K562 (cell line): ENCODE measurements around the gene RNASET2. TPM values are rescaled to one million over a fixed set of nuclear protein-coding genes. Genes with fewer than 3 reads are reported as not detected.

ENCODE experiments used
- ATAC-seq: fragments of 200-7000 bp; cut with Tn5 transposase; 3 replicates; pipeline ENCODE4 v1.9.1; 2020; ENCODE audit warnings: moderate library complexity
- BruUV-seq: library from RNA; stranded (reverse); fragments of 400-500 nt; replicated peaks from 2 replicates; lab custom pipeline; 2021; lab: Mats Ljungman, UMichigan
- CTCF ChIA-PET: fragments of 300-600 bp; formaldehyde crosslinking; extraction: SDS; loops from one replicate; lab custom pipeline; 2021; ENCODE audit warnings: low intra/inter-chr PET ratio; lab: Yijun Ruan, JAX
- POLR2A ChIA-PET: fragments of 300-600, 350-650 bp; sonication (Branson Sonifier 250); formaldehyde crosslinking; extraction: SDS; loops from one replicate; lab custom pipeline; 2021; ENCODE audit warnings: antibody characterized with exemption, inconsistent platforms; lab: Yijun Ruan, JAX
- DNase-seq, 4 experiments: peaks; one replicate each; pipeline versions ENCODE4 v3.0.0 to v3.0.0-alpha.2; 2011 to 2018; ENCODE audit warnings: low spot score in 3 of 4, mixed read lengths in 3 of 4; ENCODE audit errors: extremely low read depth in 1 of 4
- FAIRE-seq: peaks from 2 replicates; lab custom pipeline; 2011; peaks lifted over from hg19 to GRCh38; lab: Jason Lieb, UNC
- H2AFZ ChIP-seq: 2 replicates; pipeline ENCODE4 v1.6.0; 2011; ENCODE audit warnings: low read depth, low read length, control low read depth, inconsistent platforms
- H3K27ac ChIP-seq: fragments of 200-600 bp; 3 replicates; pipeline ENCODE4 v1.8.0; 2011; ENCODE audit warnings: low read depth, mild to moderate bottlenecking, control low read depth, inconsistent platforms, low read length, moderate library complexity, mixed read lengths; ENCODE audit errors: extremely low read depth
- H3K27me3 ChIP-seq, 2 experiments: fragments of 300-600 bp in 1 of 2; 2 replicates in 1 of 2; 3 replicates in 1 of 2; pipeline versions ENCODE4 v1.6.0 to v1.8.0; 2011; ENCODE audit warnings: inconsistent platforms in 2 of 2, low read length in 2 of 2, mild to moderate bottlenecking in 1 of 2, mixed read lengths in 1 of 2, moderate library complexity in 1 of 2; ENCODE audit not compliant: control insufficient read depth in 2 of 2, insufficient read depth in 2 of 2
- H3K36me3 ChIP-seq: fragments of 300-600 bp; 3 replicates; pipeline ENCODE4 v1.8.0; 2011; ENCODE audit warnings: mild to moderate bottlenecking, low read length, inconsistent platforms; ENCODE audit not compliant: control insufficient read depth, insufficient read depth
- H3K4me1 ChIP-seq, 2 experiments: fragments of 200-600 bp in 1 of 2; replicated peaks in 1 of 2; 2 replicates in 1 of 2; 3 replicates in 1 of 2; pipeline versions ENCODE4 v1.5.1 to v1.8.0; 2011; ENCODE audit warnings: inconsistent platforms in 2 of 2, low read length in 2 of 2, mild to moderate bottlenecking in 1 of 2, mixed read lengths in 1 of 2, moderate library complexity in 1 of 2; ENCODE audit not compliant: control insufficient read depth in 2 of 2, insufficient read depth in 2 of 2
- H3K4me2 ChIP-seq: 2 replicates; pipeline ENCODE4 v1.6.1; 2011; ENCODE audit warnings: low read length, control low read depth, inconsistent platforms, mixed read lengths; ENCODE audit not compliant: insufficient read depth
- H3K4me3 ChIP-seq: fragments of 200-600 bp; sonication (generic), shearing (Covaris generic); 2 replicates; pipeline ENCODE4 v1.5.1; 2016; ENCODE audit warnings: control low read depth, inconsistent platforms
- H3K79me2 ChIP-seq: fragments of 200-600 bp; 3 replicates; pipeline ENCODE4 v1.8.0; 2011; ENCODE audit warnings: low read length, inconsistent platforms; ENCODE audit not compliant: control insufficient read depth, insufficient read depth
- H3K9ac ChIP-seq, 2 experiments: 2 replicates each; pipeline versions ENCODE4 v1.6.0 to v1.6.1; 2011; ENCODE audit warnings: low read depth in 2 of 2, low read length in 2 of 2, control low read depth in 1 of 2, inconsistent platforms in 1 of 2, mild to moderate bottlenecking in 1 of 2, mixed read lengths in 1 of 2; ENCODE audit not compliant: insufficient read depth in 1 of 2
- H3K9me1 ChIP-seq: one replicate; pipeline ENCODE4 v1.6.0; 2011; ENCODE audit warnings: inconsistent platforms, mild to moderate bottlenecking, low read length, moderate library complexity; ENCODE audit not compliant: control insufficient read depth, insufficient read depth
- H3K9me3 ChIP-seq: replicated peaks from 2 replicates; pipeline ENCODE4 v1.5.1; 2011; ENCODE audit warnings: low read depth, low read length, inconsistent platforms; ENCODE audit not compliant: control insufficient read depth, insufficient read depth
- H4K20me1 ChIP-seq: replicated peaks from 2 replicates; pipeline ENCODE4 v1.6.1; 2011; ENCODE audit warnings: low read length, inconsistent platforms, mixed read lengths; ENCODE audit not compliant: control insufficient read depth, insufficient read depth
- AFF1 ChIP-seq, 2 experiments: fragments of 450-650 bp; IDR thresholded peaks; 2 replicates each; pipeline ENCODE4 v1.6.1; 2018; ENCODE audit warnings: mild to moderate bottlenecking in 2 of 2, low read depth in 1 of 2; ENCODE audit not compliant: partially characterized antibody in 2 of 2
- ARHGAP35 ChIP-seq: fragments of 450-650 bp; IDR thresholded peaks from 2 replicates; pipeline ENCODE4 v1.6.1; 2018; ENCODE audit not compliant: partially characterized antibody
- CHCHD3 ChIP-seq: fragments of 250-450 bp; sonication (Bioruptor Pico); IDR thresholded peaks from 2 replicates; pipeline ENCODE4 v2.1.2; 2022; ENCODE audit warnings: mild to moderate bottlenecking
- CXXC5 ChIP-seq: fragments of 250-450 bp; sonication (Bioruptor Pico); IDR thresholded peaks from 2 replicates; pipeline ENCODE4 v1.8.0; 2022; ENCODE audit warnings: inconsistent platforms, mild to moderate bottlenecking, moderate library complexity
- ELF1 ChIP-seq: fragments of 200-800 bp; sonication (Bioruptor generic); IDR thresholded peaks from 2 replicates; pipeline ENCODE4 v1.6.1; 2016; ENCODE audit warnings: missing genetic modification characterization, missing compliant biosample characterization
- GMEB1 ChIP-seq: fragments of 250-450 bp; sonication (Bioruptor Pico); IDR thresholded peaks from 2 replicates; pipeline ENCODE4 v1.4.0; 2020; ENCODE audit warnings: mild to moderate bottlenecking
- HDAC6 ChIP-seq: IDR thresholded peaks from 2 replicates; pipeline ENCODE4 v1.6.1; 2012; ENCODE audit warnings: low read depth, mild to moderate bottlenecking, control low read depth, inconsistent platforms, low read length, moderate library complexity
- KDM5B ChIP-seq: fragments of 200-600 bp; sonication (generic); IDR thresholded peaks from 2 replicates; pipeline ENCODE4 v1.6.1; 2012; ENCODE audit warnings: low read depth, mild to moderate bottlenecking, moderate library complexity, low read length, control low read depth, inconsistent platforms; ENCODE audit not compliant: insufficient replicate concordance
- MAFK ChIP-seq: IDR thresholded peaks from 2 replicates; pipeline ENCODE4 v1.6.1; 2011; ENCODE audit warnings: low read length, improper control_type of control experiment
- NR3C1 ChIP-seq: sonication (generic); formaldehyde crosslinking; IDR thresholded peaks from 2 replicates; pipeline ENCODE4 v1.8.1; 2022; ENCODE audit warnings: missing genetic modification reagents
- SOX6 ChIP-seq: fragments of 450-650 bp; IDR thresholded peaks from 2 replicates; pipeline ENCODE4 v1.6.1; 2014; ENCODE audit warnings: mild to moderate bottlenecking
- ZBTB12 ChIP-seq: fragments of 250-450 bp; sonication (Bioruptor Pico); IDR thresholded peaks from 2 replicates; pipeline ENCODE4 v1.4.0; 2020
- WGBS: fragments of 100-300 bp; shearing (Covaris generic); methylation state at CpG from one replicate; pipeline ENCODE4 v1.1.6; 2016; ENCODE audit warnings: low coverage, mixed read lengths; ENCODE audit not compliant: insufficient coverage; ENCODE audit errors: missing lambda C conversion rate; 5-methylcytosine and 5-hydroxymethylcytosine counted together
- in situ Hi-C: fragments of 300-500 bp; cut with MboI; formaldehyde crosslinking; loops from 4 replicates; pipeline ENCODE4 v1.15.0; 2018; ENCODE audit warnings: inconsistent platforms, mixed read lengths
- intact Hi-C: fragments of 100-400 bp; cut with micrococcal nuclease; formaldehyde crosslinking; loops from 2 replicates; pipeline ENCODE4 v1.14.2; 2022
- polyA plus RNA-seq, 8 experiments: library from polyadenylated mRNA; depleted of rRNA in 4 of 8; stranded (reverse) in 5 of 8; unstranded in 3 of 8; fragments of >200 nt; fragmentation: Nextera tagmentation in 2 of 8; fragmentation: Illumina TruSeq in 1 of 8; extraction: Ambion mirVana in 2 of 8; extraction: Trizol in 1 of 8; gene quantifications; 2 replicates each; pipeline versions ENCODE4 v1.2.1 to v1.2.3, GENCODE V29; 2011 to 2014; ENCODE audit warnings: inconsistent platforms in 1 of 8, missing spikeins in 1 of 8
- total RNA-seq, 7 experiments: library from RNA; depleted of rRNA in 6 of 7; stranded (reverse); fragments of >200 nt in 6 of 7; fragmentation: Illumina TruSeq in 2 of 7; extraction: Trizol in 2 of 7; gene quantifications; 2 replicates each; pipeline versions ENCODE4 v1.2.1 to v1.2.3, GENCODE V29; 2011 to 2021; ENCODE audit warnings: low replicate concordance in 1 of 7

Gene RNASET2
- total and polyA plus RNA-seq, 9 of the 15 experiments (the other 6 are each of a cell fraction or from before 2014, with no cell fraction given), result 7.4 to 141 (median 91.3) TPM

- H3K9me3 ChIP-seq, result no peaks in the 10 kb centered on the region
- H3K9me1 ChIP-seq, result peaks cover 2% of the 10 kb centered on the region
- ChIA-PET POLR2A (interaction anchor here (0.5 to 1.7 kb wide), 2 partner anchors 13 to 194 kb away, joined by 3 to 4 read pairs; no protein-coding TSS in a partner anchor), CTCF (interaction anchor here (0.6 to 2.0 kb wide), 3 partner anchors 11 to 171 kb away, joined by 3 to 9 read pairs (median 5); no protein-coding TSS in a partner anchor)
- peaks cover 6% of the 10 kb centered on the region; the same call in 1 of the 3 replicates for H3K79me2 ChIP-seq
- H3K4me2 ChIP-seq, result no peak overlapping the region
- TF ChIP-seq HDAC6 (no peak), CHCHD3 (CRISPR knock-in tag) (no peak), ZBTB12 (CRISPR knock-in tag) (no peak), AFF1 (IDR thresholded peaks at IDR 0.05; ENCODE audit: low read depth in 1 of 2, partially characterized antibody in 2 of 2) (no peak), CXXC5 (CRISPR knock-in tag) (no peak), KDM5B (no peak), SOX6 (no peak), MAFK (no peak), GMEB1 (CRISPR knock-in tag) (no peak), NR3C1 (no peak), ARHGAP35 (no peak), ELF1 (no peak)
- no TSS peak for BruUV-seq
- 61% methylated on average over 9 of the region's 9 CpGs for WGBS
- no peaks in the 10 kb centered on the region; the same call in 1 of the 2 replicates for H4K20me1 ChIP-seq
- no peak for DNase-seq
- H3K4me1 ChIP-seq, result peaks cover 14 to 25% of the 10 kb centered on the region in 2 experiments
- no peaks in the 10 kb centered on the region for H3K27me3 ChIP-seq
- H2AFZ ChIP-seq, result no peak overlapping the region
- FAIRE-seq, result no peak
- peaks cover 39% of the 10 kb centered on the region; the same call in 2 of the 3 replicates for H3K36me3 ChIP-seq
- H3K27ac ChIP-seq, result no peak overlapping the region
- intact Hi-C loops (loop anchor here (2.0 kb wide), 1 partner anchor 99 kb away; no protein-coding TSS in a partner anchor), in situ Hi-C loops (loop anchor here (10.0 kb wide), 1 partner anchor 175 kb away; no protein-coding TSS in a partner anchor)
- no peak for ATAC-seq
- H3K9ac ChIP-seq, result 0 out of 4 replicates have a peak overlapping the region, but pooled peaks of 1 of the 2 experiments have one; percentile 1
- no peak overlapping the region for H3K4me3 ChIP-seq
Observed at GRCh38 chr6:166949528-166950442, 6.6 kb downstream of the RNASET2 start.
